Measurements from ENCODE around the gene IL17B.

DNA sequence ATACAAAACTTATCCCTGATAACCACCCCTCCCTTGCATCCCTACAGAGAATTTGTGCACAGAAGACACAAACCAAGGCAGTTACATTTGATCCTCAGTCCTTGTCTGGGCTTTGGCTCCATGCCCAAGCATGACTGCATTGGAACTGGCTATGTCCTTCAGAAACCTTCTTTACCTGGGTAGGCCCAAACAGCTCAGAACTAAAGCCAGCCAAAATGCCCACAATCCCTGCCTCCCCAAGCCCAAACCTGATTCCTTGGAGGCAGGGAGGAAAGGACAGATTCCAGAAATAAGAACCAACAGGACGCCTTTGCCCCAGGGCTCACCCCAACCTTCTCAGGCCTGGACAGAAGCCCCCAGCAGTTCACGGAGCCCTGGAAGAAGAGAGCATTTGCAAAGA is 8.2 kb downstream of the IL17B start:
- TF ChIP-seq EZH2 (IDR thresholded peaks at IDR 0.05; ENCODE audit: low read depth) (no peak), CTCF (conservative IDR thresholded peaks at IDR 0.05) (no peak)
